Panc1 (cell line): Measurements from ENCODE around the gene RTN4IP1. TPM values are rescaled to one million over a fixed set of nuclear protein-coding genes. Genes with fewer than 3 reads are reported as not detected.

ENCODE experiments used
- ATAC-seq: fragments of 200-7000 bp; cut with Tn5 transposase; 2 replicates; pipeline ENCODE4 v1.9.1; 2020; ENCODE audit warnings: mild to moderate bottlenecking, moderate library complexity
- BruUV-seq: library from RNA; stranded (reverse); fragments of 400-500 nt; replicated peaks from 2 replicates; lab custom pipeline; 2021; lab: Mats Ljungman, UMichigan
- CTCF ChIA-PET: fragments of 300-600 bp; sonication (Branson Sonifier 250); formaldehyde crosslinking; loops from one replicate; lab custom pipeline; 2022; ENCODE audit warnings: antibody characterized with exemption; lab: Charles Lee
- POLR2A ChIA-PET: fragments of 300-600 bp; sonication (Branson Sonifier 250); formaldehyde crosslinking; loops from one replicate; lab custom pipeline; 2022; ENCODE audit warnings: antibody characterized with exemption; lab: Charles Lee
- DNase-seq: peaks from one replicate; pipeline ENCODE4 v3.0.0-alpha.2; 2010; ENCODE audit warnings: low read depth, low spot score
- H3K27ac ChIP-seq: 2 replicates; pipeline ENCODE4 v1.5.1; 2011; ENCODE audit warnings: mild to moderate bottlenecking, low read length, inconsistent platforms
- H3K27me3 ChIP-seq: fragments of 200-500 bp; sonication (Bioruptor generic); 2 replicates; pipeline ENCODE4 v1.6.0; 2014; ENCODE audit warnings: low read length, inconsistent platforms; ENCODE audit not compliant: control insufficient read depth, insufficient read depth
- H3K36me3 ChIP-seq: fragments of 200-500 bp; sonication (Bioruptor generic); 2 replicates; pipeline ENCODE4 v1.5.1; 2014; ENCODE audit warnings: inconsistent platforms, mild to moderate bottlenecking, low read length, moderate library complexity; ENCODE audit not compliant: control insufficient read depth, insufficient read depth
- H3K4me1 ChIP-seq: 2 replicates; pipeline ENCODE4 v1.5.1; 2011; ENCODE audit warnings: inconsistent platforms, mild to moderate bottlenecking, low read length, moderate library complexity; ENCODE audit not compliant: control insufficient read depth, insufficient read depth
- H3K4me3 ChIP-seq, 2 experiments: 2 replicates each; pipeline ENCODE4 v1.5.1; 2011 to 2012; ENCODE audit warnings: low read depth in 2 of 2, low read length in 2 of 2, mild to moderate bottlenecking in 2 of 2, inconsistent platforms in 1 of 2, moderate library complexity in 1 of 2
- H3K9me3 ChIP-seq: fragments of 200-500 bp; sonication (Bioruptor generic); 2 replicates; pipeline ENCODE4 v1.5.1; 2014; ENCODE audit warnings: low read depth, mild to moderate bottlenecking, inconsistent platforms, low read length, moderate library complexity; ENCODE audit not compliant: control insufficient read depth, insufficient read depth
- POLR2AphosphoS5 ChIP-seq: IDR thresholded peaks from 2 replicates; pipeline ENCODE4 v1.6.1; 2012; ENCODE audit warnings: mild to moderate bottlenecking, low read depth, low read length, moderate library complexity
- SIN3A ChIP-seq: IDR thresholded peaks from 2 replicates; pipeline ENCODE4 v1.6.1; 2012; ENCODE audit warnings: low read depth, mild to moderate bottlenecking, low read length, moderate library complexity, borderline replicate concordance; ENCODE audit not compliant: insufficient read depth
- TCF7L2 ChIP-seq: IDR thresholded peaks from 2 replicates; pipeline ENCODE4 v1.6.1; 2011; ENCODE audit warnings: mild to moderate bottlenecking, low read depth, low read length, inconsistent platforms
- in situ Hi-C: cut with HindIII; loops from 2 replicates; pipeline ENCODE4 v1.10.0; 2016; ENCODE audit warnings: low sequenced_read_pairs, low pct_unique_long_range_greater_than_20kb
- intact Hi-C: fragments of 100-400 bp; cut with micrococcal nuclease; formaldehyde crosslinking; loops from one replicate; pipeline ENCODE4 v1.10.0; 2022; ENCODE audit not compliant: unreplicated experiment
- total RNA-seq: library from RNA; stranded (reverse); gene quantifications from one replicate; pipeline ENCODE4 v1.2.1, GENCODE V29; 2021; ENCODE audit not compliant: unreplicated experiment
- TF ChIP-seq, protein P1 (sequence below): fragments of 450-650 bp; IDR thresholded peaks from 2 replicates; pipeline ENCODE4 v1.5.1; 2017; ENCODE audit warnings: mild to moderate bottlenecking
- TF ChIP-seq, protein P2 (sequence below), 2 experiments: IDR thresholded peaks; 2 replicates each; pipeline ENCODE4 v1.6.1; 2011 to 2012; ENCODE audit warnings: low read depth in 2 of 2, control low read depth in 1 of 2, low read length in 1 of 2, mild to moderate bottlenecking in 1 of 2, moderate library complexity in 1 of 2; ENCODE audit not compliant: insufficient read depth in 1 of 2

The RTN4IP1 gene
- total RNA-seq, 1 experiment from 2014 or later: 9.4 TPM

DNA sequence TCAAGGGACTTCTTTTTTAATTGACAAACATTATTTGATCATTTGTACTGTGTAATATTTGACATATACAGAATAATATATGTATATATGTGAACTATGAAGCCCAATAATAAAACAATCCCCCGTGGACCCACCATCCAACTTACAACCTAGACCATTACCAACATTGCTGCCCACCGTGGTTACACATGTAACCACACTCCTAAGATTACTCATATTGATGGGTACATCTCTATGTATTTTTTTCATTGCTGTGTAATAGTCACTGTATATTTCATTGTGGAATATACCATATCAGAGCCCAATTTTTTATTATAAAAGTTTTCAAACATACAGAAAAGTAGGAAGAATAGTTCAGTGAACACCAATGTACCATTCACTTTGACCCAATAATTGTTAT, 94.3 kb downstream of the RTN4IP1 start:
- ChIA-PET POLR2A (no interaction called here), CTCF (no interaction called here)
- no peaks in the 10 kb centered on the region for H3K4me1 ChIP-seq
- intact Hi-C loops: no loop called here
- no peak overlapping the region for H3K27ac ChIP-seq
- H3K4me3 ChIP-seq: no peak overlapping the region
- no peaks in the 10 kb centered on the region for H3K27me3 ChIP-seq
- DNase-seq (no peak), ATAC-seq (no peak)
- BruUV-seq: no TSS peak
- H3K36me3 ChIP-seq: peaks cover 14% of the 10 kb centered on the region
- TF ChIP-seq, protein P1, sequence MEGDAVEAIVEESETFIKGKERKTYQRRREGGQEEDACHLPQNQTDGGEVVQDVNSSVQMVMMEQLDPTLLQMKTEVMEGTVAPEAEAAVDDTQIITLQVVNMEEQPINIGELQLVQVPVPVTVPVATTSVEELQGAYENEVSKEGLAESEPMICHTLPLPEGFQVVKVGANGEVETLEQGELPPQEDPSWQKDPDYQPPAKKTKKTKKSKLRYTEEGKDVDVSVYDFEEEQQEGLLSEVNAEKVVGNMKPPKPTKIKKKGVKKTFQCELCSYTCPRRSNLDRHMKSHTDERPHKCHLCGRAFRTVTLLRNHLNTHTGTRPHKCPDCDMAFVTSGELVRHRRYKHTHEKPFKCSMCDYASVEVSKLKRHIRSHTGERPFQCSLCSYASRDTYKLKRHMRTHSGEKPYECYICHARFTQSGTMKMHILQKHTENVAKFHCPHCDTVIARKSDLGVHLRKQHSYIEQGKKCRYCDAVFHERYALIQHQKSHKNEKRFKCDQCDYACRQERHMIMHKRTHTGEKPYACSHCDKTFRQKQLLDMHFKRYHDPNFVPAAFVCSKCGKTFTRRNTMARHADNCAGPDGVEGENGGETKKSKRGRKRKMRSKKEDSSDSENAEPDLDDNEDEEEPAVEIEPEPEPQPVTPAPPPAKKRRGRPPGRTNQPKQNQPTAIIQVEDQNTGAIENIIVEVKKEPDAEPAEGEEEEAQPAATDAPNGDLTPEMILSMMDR: no peak
- TF ChIP-seq SIN3A (no peak), POLR2AphosphoS5 (no peak), TCF7L2 (no peak)
- TF ChIP-seq, protein P2, sequence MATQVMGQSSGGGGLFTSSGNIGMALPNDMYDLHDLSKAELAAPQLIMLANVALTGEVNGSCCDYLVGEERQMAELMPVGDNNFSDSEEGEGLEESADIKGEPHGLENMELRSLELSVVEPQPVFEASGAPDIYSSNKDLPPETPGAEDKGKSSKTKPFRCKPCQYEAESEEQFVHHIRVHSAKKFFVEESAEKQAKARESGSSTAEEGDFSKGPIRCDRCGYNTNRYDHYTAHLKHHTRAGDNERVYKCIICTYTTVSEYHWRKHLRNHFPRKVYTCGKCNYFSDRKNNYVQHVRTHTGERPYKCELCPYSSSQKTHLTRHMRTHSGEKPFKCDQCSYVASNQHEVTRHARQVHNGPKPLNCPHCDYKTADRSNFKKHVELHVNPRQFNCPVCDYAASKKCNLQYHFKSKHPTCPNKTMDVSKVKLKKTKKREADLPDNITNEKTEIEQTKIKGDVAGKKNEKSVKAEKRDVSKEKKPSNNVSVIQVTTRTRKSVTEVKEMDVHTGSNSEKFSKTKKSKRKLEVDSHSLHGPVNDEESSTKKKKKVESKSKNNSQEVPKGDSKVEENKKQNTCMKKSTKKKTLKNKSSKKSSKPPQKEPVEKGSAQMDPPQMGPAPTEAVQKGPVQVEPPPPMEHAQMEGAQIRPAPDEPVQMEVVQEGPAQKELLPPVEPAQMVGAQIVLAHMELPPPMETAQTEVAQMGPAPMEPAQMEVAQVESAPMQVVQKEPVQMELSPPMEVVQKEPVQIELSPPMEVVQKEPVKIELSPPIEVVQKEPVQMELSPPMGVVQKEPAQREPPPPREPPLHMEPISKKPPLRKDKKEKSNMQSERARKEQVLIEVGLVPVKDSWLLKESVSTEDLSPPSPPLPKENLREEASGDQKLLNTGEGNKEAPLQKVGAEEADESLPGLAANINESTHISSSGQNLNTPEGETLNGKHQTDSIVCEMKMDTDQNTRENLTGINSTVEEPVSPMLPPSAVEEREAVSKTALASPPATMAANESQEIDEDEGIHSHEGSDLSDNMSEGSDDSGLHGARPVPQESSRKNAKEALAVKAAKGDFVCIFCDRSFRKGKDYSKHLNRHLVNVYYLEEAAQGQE (IDR thresholded peaks at IDR 0.05; ENCODE audit: insufficient read depth in 1 of 2, low read depth in 2 of 2, low read length in 1 of 2): no peak
- no peaks in the 10 kb centered on the region for H3K9me3 ChIP-seq
- in situ Hi-C loops: no loop called here

DNA sequence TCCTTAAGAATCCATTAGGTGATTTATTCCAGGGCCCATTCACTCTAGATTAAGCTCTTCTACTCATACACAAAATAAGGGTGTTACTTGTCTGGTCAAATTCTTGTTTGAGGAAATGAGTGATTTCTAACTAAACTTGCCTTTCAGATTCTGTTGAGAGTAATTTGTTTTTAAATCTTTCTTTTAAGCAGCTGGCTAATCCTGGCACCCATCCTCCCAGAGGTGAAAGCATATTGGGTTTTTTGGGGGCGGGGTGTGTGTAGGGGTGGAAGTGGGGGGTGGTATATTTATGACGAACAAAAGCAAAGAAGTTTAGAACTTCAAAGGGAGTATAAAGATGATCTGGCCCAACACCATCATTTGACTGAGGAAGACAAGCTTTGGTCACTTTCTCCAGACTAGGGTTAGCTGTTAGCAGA, 94.7 kb downstream of the RTN4IP1 start:
- CTCF ChIA-PET: no interaction called here
- no TSS peak for BruUV-seq
- H3K9me3 ChIP-seq: no peaks in the 10 kb centered on the region
- H3K36me3 ChIP-seq: peaks cover 16% of the 10 kb centered on the region
- intact Hi-C loops: no loop called here
- TF ChIP-seq SIN3A (no peak), TCF7L2 (no peak)
- TF ChIP-seq, protein P1: no peak
- ATAC-seq: no peak
- in situ Hi-C loops: no loop called here
- POLR2A ChIA-PET: interaction anchor here (1.1 kb wide), 1 partner anchor 15 kb away, joined by 3 read pairs; no protein-coding TSS in a partner anchor
- no peak for DNase-seq
- no peak overlapping the region for H3K4me3 ChIP-seq
- H3K27ac ChIP-seq: no peak overlapping the region
- H3K27me3 ChIP-seq: no peaks in the 10 kb centered on the region
- no peaks in the 10 kb centered on the region for H3K4me1 ChIP-seq
